ENCODE results near the gene TRUB2.

GRCh38 chr9:128337936-128338335 lies 15.7 kb upstream of the TRUB2 start:
- TF ChIP-seq CTCF (optimal IDR thresholded peaks at IDR 0.05 in 1 of 3, IDR thresholded peaks at IDR 0.05 in 1 of 3, conservative IDR thresholded peaks at IDR 0.05 in 1 of 3; ENCODE audit: extremely low read depth in 1 of 3, insufficient read depth in 2 of 3, low read length in 3 of 3) = no peak
- no peak for TF ChIP-seq EZH2 (IDR thresholded peaks at IDR 0.05; ENCODE audit: low read length)

All from keratinocyte (primary cell).